Measurements from ENCODE around the gene IFIH1. TPM values are rescaled to one million over a fixed set of nuclear protein-coding genes. Genes with fewer than 3 reads are reported as not detected.

Gene IFIH1
- total RNA-seq, 1 experiment from 2014 or later = 4.5 TPM

DNA sequence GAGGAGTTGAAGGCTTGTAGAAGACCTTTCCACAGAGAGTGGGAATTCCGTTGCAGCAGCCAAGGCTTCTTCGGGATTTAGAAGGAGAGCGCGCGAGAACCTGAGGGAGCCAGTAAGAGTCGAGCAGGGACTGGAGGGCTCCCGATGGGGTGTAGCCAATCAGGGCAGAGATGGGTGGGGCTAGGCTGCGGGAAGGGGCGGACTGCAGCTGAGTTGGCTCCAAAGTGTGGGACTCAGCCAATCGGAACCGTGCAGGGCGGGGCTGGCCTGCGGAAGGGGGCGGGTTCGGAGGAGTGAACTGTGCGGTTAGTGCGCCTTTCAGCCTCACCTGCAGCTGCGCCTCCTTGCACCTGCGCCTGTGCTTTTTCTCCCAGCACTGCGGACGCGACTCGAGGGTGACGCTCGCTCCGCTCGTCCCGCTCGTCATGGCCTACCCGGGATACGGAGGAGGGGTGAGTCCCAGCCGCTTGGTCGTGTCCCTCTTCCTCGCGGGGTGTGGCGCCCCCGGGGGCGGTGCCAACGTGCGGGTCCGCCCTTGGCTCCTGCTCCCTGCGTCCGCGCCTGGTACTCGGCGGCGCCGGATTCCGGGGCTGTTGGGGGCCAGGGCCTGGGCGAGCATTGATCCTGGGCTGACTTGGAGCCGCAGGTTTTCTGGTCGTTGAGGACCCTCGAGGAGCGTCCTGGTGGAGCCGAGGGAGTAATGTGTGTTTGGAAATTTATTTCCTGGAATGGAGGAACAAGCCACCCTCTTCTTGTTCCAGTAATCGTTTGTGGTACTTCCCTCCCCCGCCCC, 25.5 kb upstream of the IFIH1 start, which contains the start of gene GCA:
TSS of gene GCA (plus strand) at position 309 of the 793 bp plus-strand sequence. CDS start at position 426, 117 bp downstream.
- intact Hi-C loops (cut with micrococcal nuclease) = no loop called here
- TF ChIP-seq, protein P1, sequence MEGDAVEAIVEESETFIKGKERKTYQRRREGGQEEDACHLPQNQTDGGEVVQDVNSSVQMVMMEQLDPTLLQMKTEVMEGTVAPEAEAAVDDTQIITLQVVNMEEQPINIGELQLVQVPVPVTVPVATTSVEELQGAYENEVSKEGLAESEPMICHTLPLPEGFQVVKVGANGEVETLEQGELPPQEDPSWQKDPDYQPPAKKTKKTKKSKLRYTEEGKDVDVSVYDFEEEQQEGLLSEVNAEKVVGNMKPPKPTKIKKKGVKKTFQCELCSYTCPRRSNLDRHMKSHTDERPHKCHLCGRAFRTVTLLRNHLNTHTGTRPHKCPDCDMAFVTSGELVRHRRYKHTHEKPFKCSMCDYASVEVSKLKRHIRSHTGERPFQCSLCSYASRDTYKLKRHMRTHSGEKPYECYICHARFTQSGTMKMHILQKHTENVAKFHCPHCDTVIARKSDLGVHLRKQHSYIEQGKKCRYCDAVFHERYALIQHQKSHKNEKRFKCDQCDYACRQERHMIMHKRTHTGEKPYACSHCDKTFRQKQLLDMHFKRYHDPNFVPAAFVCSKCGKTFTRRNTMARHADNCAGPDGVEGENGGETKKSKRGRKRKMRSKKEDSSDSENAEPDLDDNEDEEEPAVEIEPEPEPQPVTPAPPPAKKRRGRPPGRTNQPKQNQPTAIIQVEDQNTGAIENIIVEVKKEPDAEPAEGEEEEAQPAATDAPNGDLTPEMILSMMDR (IDR thresholded peaks at IDR 0.05; ENCODE audit: unreplicated experiment) = no peak
- no peaks in the 10 kb centered on the region for H3K36me3 Mint-ChIP-seq (ENCODE audit: insufficient read depth, unreplicated experiment)
- no peak within 1 kb of the TSS for H3K27ac Mint-ChIP-seq (ENCODE audit: low read depth, unreplicated experiment)
- BruUV-seq (replicated peaks) = no TSS peak
- peaks cover 5% of the 10 kb centered on the region for H3K4me1 Mint-ChIP-seq (ENCODE audit: insufficient read depth, unreplicated experiment)
- peaks cover 86% of the 10 kb centered on the region for H3K27me3 Mint-ChIP-seq (ENCODE audit: insufficient read depth, unreplicated experiment)
- DNase-seq (ENCODE audit: unreplicated experiment) = peak; percentile 24
- POLR2A ChIA-PET = no interaction called here
- peak within 1 kb of the TSS; percentile 71 for H3K4me3 Mint-ChIP-seq (ENCODE audit: unreplicated experiment)
- CTCF ChIA-PET = interaction anchor here (0.5 kb wide), 1 partner anchor 244 kb away, joined by 3 read pairs; no protein-coding TSS in a partner anchor
- H3K9me3 Mint-ChIP-seq (ENCODE audit: unreplicated experiment) = no peaks in the 10 kb centered on the region

DNA sequence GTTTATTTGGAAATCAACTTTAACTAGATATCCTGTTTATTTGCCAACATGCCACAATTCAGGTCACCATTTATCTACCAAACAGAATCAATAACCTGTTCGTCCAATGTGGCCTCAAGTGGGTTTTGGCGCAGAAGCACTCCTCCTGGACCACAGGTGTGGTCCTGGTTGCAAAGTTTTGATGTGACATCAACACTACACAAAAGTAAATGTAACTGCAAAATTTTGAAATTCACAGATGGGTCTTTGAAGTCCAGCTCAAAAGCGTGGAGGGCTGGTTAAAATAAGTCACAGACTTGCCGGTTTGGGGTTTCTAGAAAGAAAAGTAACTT, 25.0 kb upstream of the IFIH1 start:
- intact Hi-C loops (cut with micrococcal nuclease) = no loop called here
- Mint-ChIP-seq H3K4me3 (ENCODE audit: unreplicated experiment) (peak overlapping the region; percentile 71), H3K4me1 (ENCODE audit: insufficient read depth, unreplicated experiment) (peaks cover 5% of the 10 kb centered on the region), H3K27me3 (ENCODE audit: insufficient read depth, unreplicated experiment) (peaks cover 80% of the 10 kb centered on the region), H3K36me3 (ENCODE audit: insufficient read depth, unreplicated experiment) (no peaks in the 10 kb centered on the region), H3K27ac (ENCODE audit: low read depth, unreplicated experiment) (no peak overlapping the region), H3K9me3 (ENCODE audit: unreplicated experiment) (no peaks in the 10 kb centered on the region)
- no TSS peak for BruUV-seq (replicated peaks)
- DNase-seq (ENCODE audit: unreplicated experiment) = no peak
- ChIA-PET POLR2A (no interaction called here), CTCF (interaction anchor here (0.5 kb wide), 1 partner anchor 414 kb away, joined by 3 read pairs; no protein-coding TSS in a partner anchor)
- TF ChIP-seq, protein P1 (IDR thresholded peaks at IDR 0.05; ENCODE audit: unreplicated experiment) = no peak

GRCh38 chr2:162342841-162343240, 24.4 kb upstream of the IFIH1 start:
- Mint-ChIP-seq H3K4me3 (ENCODE audit: unreplicated experiment) (no peak overlapping the region), H3K4me1 (ENCODE audit: insufficient read depth, unreplicated experiment) (peaks cover 5% of the 10 kb centered on the region), H3K27ac (ENCODE audit: low read depth, unreplicated experiment) (no peak overlapping the region), H3K27me3 (ENCODE audit: insufficient read depth, unreplicated experiment) (peaks cover 74% of the 10 kb centered on the region), H3K9me3 (ENCODE audit: unreplicated experiment) (no peaks in the 10 kb centered on the region), H3K36me3 (ENCODE audit: insufficient read depth, unreplicated experiment) (no peaks in the 10 kb centered on the region)
- POLR2A ChIA-PET = no interaction called here
- DNase-seq (ENCODE audit: unreplicated experiment) = no peak
- TF ChIP-seq, protein P1 (IDR thresholded peaks at IDR 0.05; ENCODE audit: unreplicated experiment) = no peak
- CTCF ChIA-PET = interaction anchor here (0.5 kb wide), 1 partner anchor 414 kb away, joined by 3 read pairs; no protein-coding TSS in a partner anchor
- no TSS peak for BruUV-seq (replicated peaks)
- intact Hi-C loops (cut with micrococcal nuclease) = no loop called here

GRCh38 chr2:162342321-162342720, 23.8 kb upstream of the IFIH1 start:
- H3K27me3 Mint-ChIP-seq (ENCODE audit: insufficient read depth, unreplicated experiment) = peaks cover 74% of the 10 kb centered on the region
- POLR2A ChIA-PET = interaction anchor here (0.7 kb wide), 1 partner anchor 252 kb away, joined by 3 read pairs; no protein-coding TSS in a partner anchor
- no peak overlapping the region for H3K4me3 Mint-ChIP-seq (ENCODE audit: unreplicated experiment)
- H3K27ac Mint-ChIP-seq (ENCODE audit: low read depth, unreplicated experiment) = no peak overlapping the region
- H3K9me3 Mint-ChIP-seq (ENCODE audit: unreplicated experiment) = no peaks in the 10 kb centered on the region
- no peak for DNase-seq (ENCODE audit: unreplicated experiment)
- CTCF ChIA-PET = no interaction called here
- TF ChIP-seq, protein P1 (IDR thresholded peaks at IDR 0.05; ENCODE audit: unreplicated experiment) = no peak
- intact Hi-C loops (cut with micrococcal nuclease) = no loop called here
- BruUV-seq (replicated peaks) = no TSS peak
- H3K4me1 Mint-ChIP-seq (ENCODE audit: insufficient read depth, unreplicated experiment) = peaks cover 5% of the 10 kb centered on the region
- H3K36me3 Mint-ChIP-seq (ENCODE audit: insufficient read depth, unreplicated experiment) = no peaks in the 10 kb centered on the region
